ENCODE measurements around the gene MRPL37.

DNA sequence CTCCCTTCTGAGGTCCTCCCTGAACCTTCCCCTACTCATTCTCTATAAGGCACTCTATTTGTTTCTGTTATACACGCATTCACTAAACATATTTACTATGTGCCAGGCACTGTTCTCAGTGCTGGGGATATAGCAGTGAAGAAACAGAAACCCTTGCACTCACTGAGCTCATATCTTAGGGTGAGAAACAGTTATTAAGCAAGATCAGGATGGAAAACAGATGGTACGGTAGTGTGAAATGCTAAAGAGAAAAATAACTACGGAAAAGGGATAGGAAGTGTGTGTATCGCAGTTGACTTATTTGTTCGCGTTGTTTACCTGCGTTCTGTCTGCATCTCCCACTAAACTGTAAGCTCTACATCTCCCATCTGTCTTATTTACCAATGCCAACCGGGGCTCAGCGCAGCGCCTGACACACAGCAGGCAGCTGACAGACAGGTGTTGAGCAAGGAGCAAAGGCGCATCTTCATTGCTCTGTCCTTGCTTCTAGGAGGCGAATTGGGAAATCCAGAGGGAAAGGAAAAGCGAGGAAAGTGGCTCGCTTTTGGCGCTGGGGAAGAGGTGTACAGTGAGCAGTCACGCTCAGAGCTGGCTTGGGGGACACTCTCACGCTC, 709 bp upstream of the MRPL37 start:
- TF ChIP-seq, protein P1, sequence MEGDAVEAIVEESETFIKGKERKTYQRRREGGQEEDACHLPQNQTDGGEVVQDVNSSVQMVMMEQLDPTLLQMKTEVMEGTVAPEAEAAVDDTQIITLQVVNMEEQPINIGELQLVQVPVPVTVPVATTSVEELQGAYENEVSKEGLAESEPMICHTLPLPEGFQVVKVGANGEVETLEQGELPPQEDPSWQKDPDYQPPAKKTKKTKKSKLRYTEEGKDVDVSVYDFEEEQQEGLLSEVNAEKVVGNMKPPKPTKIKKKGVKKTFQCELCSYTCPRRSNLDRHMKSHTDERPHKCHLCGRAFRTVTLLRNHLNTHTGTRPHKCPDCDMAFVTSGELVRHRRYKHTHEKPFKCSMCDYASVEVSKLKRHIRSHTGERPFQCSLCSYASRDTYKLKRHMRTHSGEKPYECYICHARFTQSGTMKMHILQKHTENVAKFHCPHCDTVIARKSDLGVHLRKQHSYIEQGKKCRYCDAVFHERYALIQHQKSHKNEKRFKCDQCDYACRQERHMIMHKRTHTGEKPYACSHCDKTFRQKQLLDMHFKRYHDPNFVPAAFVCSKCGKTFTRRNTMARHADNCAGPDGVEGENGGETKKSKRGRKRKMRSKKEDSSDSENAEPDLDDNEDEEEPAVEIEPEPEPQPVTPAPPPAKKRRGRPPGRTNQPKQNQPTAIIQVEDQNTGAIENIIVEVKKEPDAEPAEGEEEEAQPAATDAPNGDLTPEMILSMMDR (IDR thresholded peaks at IDR 0.05; ENCODE audit: control extremely low read depth in 1 of 3, insufficient read depth in 1 of 3, low read depth in 1 of 3, low read length in 3 of 3), result no peak
- TF ChIP-seq KDM4A (IDR thresholded peaks at IDR 0.05; ENCODE audit: low read depth, low read length, severe bottlenecking) (no peak), TCF12 (IDR thresholded peaks at IDR 0.05; ENCODE audit: low read depth, low read length) (no peak), EZH2 (IDR thresholded peaks at IDR 0.05; ENCODE audit: low read depth, low read length, severe bottlenecking) (no peak), POLR2A (IDR thresholded peaks at IDR 0.05; ENCODE audit: control extremely low read depth in 1 of 2, low read depth in 2 of 2, low read length in 2 of 2) (no peak), EP300 (IDR thresholded peaks at IDR 0.05; ENCODE audit: borderline replicate concordance in 1 of 2, low read depth in 2 of 2, low read length in 2 of 2) (no peak), HDAC2 (IDR thresholded peaks at IDR 0.05; ENCODE audit: borderline replicate concordance in 1 of 2, low read depth in 2 of 2, low read length in 2 of 2) (no peak; a peak in 1 of 4 replicates), NANOG (IDR thresholded peaks at IDR 0.05; ENCODE audit: insufficient read depth, low read depth, low read length, poor library complexity, severe bottlenecking) (no peak), YY1 (IDR thresholded peaks at IDR 0.05; ENCODE audit: low read depth, low read length) (no peak)
- TF ChIP-seq, protein P2, sequence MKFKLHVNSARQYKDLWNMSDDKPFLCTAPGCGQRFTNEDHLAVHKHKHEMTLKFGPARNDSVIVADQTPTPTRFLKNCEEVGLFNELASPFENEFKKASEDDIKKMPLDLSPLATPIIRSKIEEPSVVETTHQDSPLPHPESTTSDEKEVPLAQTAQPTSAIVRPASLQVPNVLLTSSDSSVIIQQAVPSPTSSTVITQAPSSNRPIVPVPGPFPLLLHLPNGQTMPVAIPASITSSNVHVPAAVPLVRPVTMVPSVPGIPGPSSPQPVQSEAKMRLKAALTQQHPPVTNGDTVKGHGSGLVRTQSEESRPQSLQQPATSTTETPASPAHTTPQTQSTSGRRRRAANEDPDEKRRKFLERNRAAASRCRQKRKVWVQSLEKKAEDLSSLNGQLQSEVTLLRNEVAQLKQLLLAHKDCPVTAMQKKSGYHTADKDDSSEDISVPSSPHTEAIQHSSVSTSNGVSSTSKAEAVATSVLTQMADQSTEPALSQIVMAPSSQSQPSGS (IDR thresholded peaks at IDR 0.05; ENCODE audit: low read length), result no peak

Data from H1 (cell line).